Neural cell (in vitro differentiated cells): ENCODE measurements around the gene RIC1.

ENCODE experiments used
- CTCF ChIP-seq: fragments of 450-650 bp; IDR thresholded peaks from 2 replicates; pipeline ENCODE4 v1.5.1; 2014; ENCODE audit warnings: antibody characterized with exemption, mild to moderate bottlenecking, moderate library complexity; ENCODE audit not compliant: poor library complexity, severe bottlenecking
- EP300 ChIP-seq: fragments of 450-650 bp; conservative IDR thresholded peaks from 2 replicates; pipeline ENCODE4 v1.6.1; 2014; ENCODE audit warnings: antibody characterized with exemption, mild to moderate bottlenecking, moderate library complexity; ENCODE audit not compliant: poor library complexity, severe bottlenecking
- EZH2 ChIP-seq: fragments of 200-600, 300-800 bp; shearing (Covaris generic), sonication (generic); IDR thresholded peaks from 2 replicates; pipeline ENCODE4 v1.6.1; 2014; ENCODE audit warnings: antibody characterized with exemption, low read length, borderline replicate concordance, mild to moderate bottlenecking; ENCODE audit not compliant: insufficient read depth, poor library complexity, severe bottlenecking
- MXI1 ChIP-seq: fragments of 450-650 bp; conservative IDR thresholded peaks from 2 replicates; pipeline ENCODE4 v1.6.1; 2014; ENCODE audit warnings: antibody characterized with exemption, mild to moderate bottlenecking; ENCODE audit not compliant: poor library complexity, severe bottlenecking
- POLR2AphosphoS5 ChIP-seq: IDR thresholded peaks from 2 replicates; pipeline ENCODE4 v1.6.1; 2012
- RAD21 ChIP-seq: fragments of 450-650 bp; conservative IDR thresholded peaks from 2 replicates; pipeline ENCODE4 v1.6.1; 2014; ENCODE audit warnings: antibody characterized with exemption, mild to moderate bottlenecking, moderate library complexity
- REST ChIP-seq: IDR thresholded peaks from 2 replicates; pipeline ENCODE4 v1.6.1; 2012; ENCODE audit warnings: borderline replicate concordance
- SMC3 ChIP-seq: fragments of 450-650 bp; conservative IDR thresholded peaks from 2 replicates; pipeline ENCODE4 v1.6.1; 2014; ENCODE audit warnings: antibody characterized with exemption, mild to moderate bottlenecking, moderate library complexity; ENCODE audit not compliant: poor library complexity

GRCh38 chr9:5721279-5722087, 92.6 kb downstream of the RIC1 start:
- TF ChIP-seq EP300 (no peak), REST (no peak), RAD21 (no peak), CTCF (no peak), EZH2 (no peak), MXI1 (no peak), POLR2AphosphoS5 (no peak), SMC3 (no peak)
